Measurements from ENCODE around the gene DLGAP1. TPM values are rescaled to one million over a fixed set of nuclear protein-coding genes. Genes with fewer than 3 reads are reported as not detected.

Gene DLGAP1
- total RNA-seq, 1 donor from 2014 or later: 18.5 TPM

GRCh38 chr18:3816610-3817363 is 638.3 kb downstream of the DLGAP1 start:
- no peaks in the 10 kb centered on the region for H4K20me1 ChIP-seq (ENCODE audit: low read depth)
- no peaks in the 10 kb centered on the region for H3K9me3 ChIP-seq (ENCODE audit: low read depth)
- peaks cover 45% of the 10 kb centered on the region for H3K4me1 ChIP-seq
- H3K4me2 ChIP-seq: no peak overlapping the region
- no peaks in the 10 kb centered on the region for H3K36me3 ChIP-seq
- TF ChIP-seq EZH2 (IDR thresholded peaks at IDR 0.05) (no peak), EZH2phosphoT487 (IDR thresholded peaks at IDR 0.05) (no peak), CTCF (IDR thresholded peaks at IDR 0.05) (no peak)
- Mint-ChIP-seq H3K4me3 (no peak overlapping the region), H3K9me3 (no peaks in the 10 kb centered on the region), H3K27me3 (ENCODE audit: insufficient read depth, low read depth) (no peaks in the 10 kb centered on the region), H3K4me1 (peaks cover 27% of the 10 kb centered on the region), H3K27ac (no peak overlapping the region), H3K36me3 (no peaks in the 10 kb centered on the region)
- DNase-seq (ENCODE audit: low spot score): no peak
- H3F3A ChIP-seq (ENCODE audit: low read depth): peaks cover 22% of the 10 kb centered on the region
- H3K27ac ChIP-seq: peak overlapping the region; percentile 78
- H3K9ac ChIP-seq: no peak overlapping the region
- H3K4me3 ChIP-seq: no peak overlapping the region
- H2AFZ ChIP-seq (replicated peaks): no peak overlapping the region
- H3K79me2 ChIP-seq (ENCODE audit: low read depth): no peaks in the 10 kb centered on the region
- H3K27me3 ChIP-seq: no peaks in the 10 kb centered on the region

- no peak overlapping the region for H3K4me2 ChIP-seq
- no peaks in the 10 kb centered on the region for H3K9me3 Mint-ChIP-seq
- no peak overlapping the region for H3K27ac Mint-ChIP-seq
- no peak overlapping the region for H3K4me3 ChIP-seq
- no peak overlapping the region for H3K4me3 Mint-ChIP-seq
- H3K4me1 ChIP-seq: peaks cover 39% of the 10 kb centered on the region
- no peak overlapping the region for H2AFZ ChIP-seq (replicated peaks)
- H3K27ac ChIP-seq: no peak overlapping the region
- peaks cover 20% of the 10 kb centered on the region for H3K4me1 Mint-ChIP-seq
- H3K36me3 ChIP-seq: no peaks in the 10 kb centered on the region
- no peak overlapping the region for H3K9ac ChIP-seq
- no peaks in the 10 kb centered on the region for H3K9me3 ChIP-seq (ENCODE audit: low read depth)
- H4K20me1 ChIP-seq (ENCODE audit: low read depth): no peaks in the 10 kb centered on the region
- no peak for TF ChIP-seq CTCF (IDR thresholded peaks at IDR 0.05)
- TF ChIP-seq EZH2 (IDR thresholded peaks at IDR 0.05): no peak
- TF ChIP-seq EZH2phosphoT487 (IDR thresholded peaks at IDR 0.05): no peak
- H3K36me3 Mint-ChIP-seq: no peaks in the 10 kb centered on the region
- DNase-seq (ENCODE audit: low spot score): no peak
- H3K27me3 ChIP-seq: no peaks in the 10 kb centered on the region
- H3F3A ChIP-seq (ENCODE audit: low read depth): peaks cover 18% of the 10 kb centered on the region
- no peaks in the 10 kb centered on the region for H3K27me3 Mint-ChIP-seq (ENCODE audit: insufficient read depth, low read depth)
- H3K79me2 ChIP-seq (ENCODE audit: low read depth): no peaks in the 10 kb centered on the region
Observed at GRCh38 chr18:3815991-3816390, 639.1 kb downstream of the DLGAP1 start.

GRCh38 chr18:3814816-3815215 is 640.3 kb downstream of the DLGAP1 start:
- Mint-ChIP-seq H3K27ac (no peak overlapping the region), H3K9me3 (no peaks in the 10 kb centered on the region), H3K4me1 (peaks cover 13% of the 10 kb centered on the region), H3K27me3 (ENCODE audit: insufficient read depth, low read depth) (no peaks in the 10 kb centered on the region), H3K36me3 (no peaks in the 10 kb centered on the region), H3K4me3 (no peak overlapping the region)
- H3K27me3 ChIP-seq: no peaks in the 10 kb centered on the region
- DNase-seq (ENCODE audit: low spot score): no peak
- no peak overlapping the region for H3K9ac ChIP-seq
- H3K79me2 ChIP-seq (ENCODE audit: low read depth): no peaks in the 10 kb centered on the region
- H3F3A ChIP-seq (ENCODE audit: low read depth): peaks cover 18% of the 10 kb centered on the region
- H3K36me3 ChIP-seq: no peaks in the 10 kb centered on the region
- H3K4me2 ChIP-seq: no peak overlapping the region
- no peaks in the 10 kb centered on the region for H3K9me3 ChIP-seq (ENCODE audit: low read depth)
- H2AFZ ChIP-seq (replicated peaks): no peak overlapping the region
- no peak overlapping the region for H3K4me3 ChIP-seq
- no peak overlapping the region for H3K27ac ChIP-seq
- H4K20me1 ChIP-seq (ENCODE audit: low read depth): no peaks in the 10 kb centered on the region
- peaks cover 31% of the 10 kb centered on the region for H3K4me1 ChIP-seq
- TF ChIP-seq CTCF (IDR thresholded peaks at IDR 0.05) (no peak), EZH2 (IDR thresholded peaks at IDR 0.05) (no peak), EZH2phosphoT487 (IDR thresholded peaks at IDR 0.05) (no peak)
